Hematopoietic multipotent progenitor cell treated with erythropoietin and hydrocortisone succinate and interleukin-3 and kit ligand, for 17 days (in vitro differentiated cells): ENCODE data around the gene KYNU.
"Not testable (repeated sequence)": the region's sequence is repeated elsewhere in the genome, so short reads cannot be mapped to it uniquely, and the experiment has no call there.

Experiments used
- DNase-seq: peaks from one replicate; pipeline ENCODE4 v3.0.0-alpha.2; 2015; ENCODE audit warnings: low spot score

Gene KYNU

GRCh38 chr2:143089520-143089919, 212.1 kb downstream of the KYNU start:
- not testable (repeated sequence) for DNase-seq
